GM18526 (cell line): Measurements from ENCODE around the gene F7.

Source experiments
- POLR2A ChIP-seq: IDR thresholded peaks from 3 replicates; pipeline ENCODE4 v1.6.1; 2011; ENCODE audit not compliant: insufficient read length; ENCODE audit errors: extremely low read depth

F7 gene

DNA sequence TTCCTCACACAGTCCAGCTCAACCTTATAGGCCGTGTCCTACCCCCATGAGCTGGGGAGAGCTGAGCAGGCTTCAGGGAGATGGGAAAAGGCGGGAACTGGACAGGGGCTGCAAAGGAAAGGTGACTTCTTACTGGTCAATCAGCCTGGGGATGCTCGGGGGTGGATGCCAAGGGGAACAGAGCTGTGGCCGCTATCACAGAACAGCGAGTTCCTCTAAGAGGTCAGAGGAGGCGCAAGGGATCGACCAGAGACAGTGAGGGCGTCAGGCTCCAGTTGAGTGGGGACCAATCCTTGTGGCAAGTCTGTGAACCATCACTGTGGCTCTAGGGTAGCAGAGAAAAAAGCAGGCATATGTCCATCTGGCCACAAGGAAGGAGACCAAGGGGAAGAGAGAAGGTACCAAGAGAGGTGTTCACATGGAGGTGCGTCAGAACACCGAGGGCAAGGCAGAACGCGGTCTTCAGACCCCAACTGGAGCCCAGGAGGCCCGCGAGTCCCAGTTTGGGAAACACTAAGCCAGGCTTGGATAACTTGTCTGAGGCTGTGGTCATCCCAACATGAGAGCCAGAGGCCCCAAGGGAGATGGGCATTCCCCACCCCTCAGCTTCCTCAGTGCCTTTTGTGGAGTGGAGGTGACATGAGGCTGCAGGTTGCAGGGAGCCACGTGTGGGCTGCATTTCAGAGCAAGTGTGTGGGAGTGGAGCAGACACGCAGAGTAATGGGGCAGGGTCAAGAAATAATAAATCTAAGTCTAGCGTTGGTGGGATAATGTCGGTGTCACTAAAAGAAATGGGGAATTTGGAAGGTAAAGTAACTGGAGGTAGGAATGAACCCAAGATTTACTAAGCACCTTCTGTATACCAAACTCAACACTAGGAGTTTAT, 20.9 kb downstream of the F7 start:
- TF ChIP-seq POLR2A = no peak

DNA sequence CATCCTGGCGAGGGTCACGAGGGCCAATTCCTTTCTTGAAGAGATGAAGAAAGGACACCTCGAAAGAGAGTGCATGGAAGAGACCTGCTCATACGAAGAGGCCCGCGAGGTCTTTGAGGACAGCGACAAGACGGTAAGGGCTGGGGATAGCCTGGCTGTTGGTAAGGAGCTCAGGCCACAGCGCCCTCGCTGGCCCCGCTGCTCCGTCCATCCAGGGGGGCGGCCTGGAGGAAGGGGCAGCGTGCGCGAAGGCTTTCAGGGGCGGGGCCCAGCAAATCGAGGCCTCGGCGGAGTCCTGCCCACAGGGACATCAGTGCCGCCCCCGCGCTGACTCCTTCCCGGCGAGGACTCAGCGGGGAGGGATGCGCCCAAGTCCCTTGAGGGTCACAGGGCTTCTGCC, 23.9 kb downstream of the F7 start:
- TF ChIP-seq POLR2A = no peak

DNA sequence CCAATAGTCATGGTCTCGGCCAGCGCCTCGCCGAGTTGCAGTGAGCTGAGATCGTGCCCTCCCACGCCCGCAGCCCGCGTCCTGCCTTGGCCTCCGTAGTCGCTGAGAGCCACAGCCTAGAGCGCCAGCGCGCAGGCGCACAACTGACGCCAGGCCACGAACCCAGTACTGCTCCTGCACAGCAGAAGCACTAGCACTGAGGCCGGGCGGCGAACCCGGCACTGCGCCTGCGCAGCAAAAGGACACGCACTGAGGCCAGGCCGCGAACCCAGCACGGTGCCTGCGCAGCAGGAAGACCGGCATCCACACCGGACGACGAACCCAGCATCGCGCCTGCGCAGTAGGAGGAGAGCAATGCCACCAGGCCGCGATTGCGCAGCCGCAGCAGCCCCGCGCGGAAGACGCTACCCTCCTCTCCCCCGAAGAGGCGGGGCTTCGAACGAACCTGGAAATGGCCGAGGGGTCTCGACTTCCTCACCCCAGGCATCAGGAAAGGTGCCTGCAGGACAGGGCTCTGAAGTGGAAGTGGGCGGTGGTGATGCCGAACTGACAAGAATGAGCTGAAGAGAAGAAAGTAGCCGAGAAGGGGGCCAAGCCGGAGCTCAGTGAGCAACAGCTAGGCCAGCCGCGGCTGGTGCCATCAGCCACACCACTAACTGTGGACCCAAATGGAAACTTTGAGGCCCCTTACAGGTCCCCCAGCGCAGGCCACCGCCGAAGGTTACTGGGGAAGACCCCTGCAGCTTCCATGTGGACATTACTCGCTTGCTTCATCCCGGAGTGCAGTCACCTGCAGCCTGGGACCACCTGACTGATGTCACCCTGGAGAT, 24.5 kb downstream of the F7 start:
- no peak for TF ChIP-seq POLR2A

DNA sequence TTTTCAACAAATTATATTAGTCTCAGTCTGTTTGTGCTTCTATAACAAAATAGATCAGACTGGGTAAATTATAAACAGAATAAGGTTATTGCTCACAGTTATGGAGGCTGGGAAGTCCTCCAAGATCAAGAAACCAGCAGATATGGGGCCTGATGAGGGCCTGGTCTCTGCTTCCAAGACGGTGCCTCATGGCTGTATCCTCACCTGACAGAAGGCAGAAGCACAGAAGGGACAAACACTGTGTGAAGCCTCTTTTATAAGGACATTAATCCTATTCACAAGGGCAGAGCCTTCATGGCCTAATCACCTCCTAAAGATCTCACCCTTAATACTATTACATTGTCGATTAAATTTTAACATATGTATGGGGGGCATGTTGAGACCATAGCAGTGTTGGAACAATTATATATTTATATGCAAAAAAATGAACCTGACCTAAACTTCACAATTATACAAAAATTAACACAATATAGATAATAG, 29.7 kb downstream of the F7 start:
- no peak for TF ChIP-seq POLR2A

DNA sequence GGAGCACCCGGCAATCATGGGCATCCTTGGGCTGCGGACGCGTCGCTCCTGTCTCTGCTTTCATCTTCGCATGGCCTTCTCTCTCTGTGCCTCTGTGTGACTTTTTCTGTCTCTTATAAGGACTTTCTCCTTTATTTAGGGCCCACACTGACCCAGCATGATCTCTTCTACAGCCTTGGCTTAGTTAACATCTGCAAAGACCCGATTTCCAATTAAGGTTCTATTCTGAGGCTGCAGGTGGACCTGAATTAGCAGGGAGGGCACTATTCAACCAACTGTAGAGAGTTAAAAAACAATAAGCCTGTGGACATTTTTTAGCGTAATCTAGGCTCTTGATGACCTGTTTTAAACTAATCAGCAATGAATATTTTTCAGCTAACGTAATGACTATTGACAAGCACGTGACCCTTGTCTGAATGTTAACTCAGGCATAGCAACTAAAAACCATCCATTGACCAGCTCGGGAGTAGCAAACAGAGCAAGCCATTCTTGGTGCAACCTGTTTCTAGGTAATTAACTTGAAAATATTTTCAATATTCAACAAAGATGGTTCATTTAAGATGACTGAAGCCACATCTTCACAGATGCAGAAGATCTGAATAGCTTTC, 32.2 kb downstream of the F7 start:
- TF ChIP-seq POLR2A = no peak

DNA sequence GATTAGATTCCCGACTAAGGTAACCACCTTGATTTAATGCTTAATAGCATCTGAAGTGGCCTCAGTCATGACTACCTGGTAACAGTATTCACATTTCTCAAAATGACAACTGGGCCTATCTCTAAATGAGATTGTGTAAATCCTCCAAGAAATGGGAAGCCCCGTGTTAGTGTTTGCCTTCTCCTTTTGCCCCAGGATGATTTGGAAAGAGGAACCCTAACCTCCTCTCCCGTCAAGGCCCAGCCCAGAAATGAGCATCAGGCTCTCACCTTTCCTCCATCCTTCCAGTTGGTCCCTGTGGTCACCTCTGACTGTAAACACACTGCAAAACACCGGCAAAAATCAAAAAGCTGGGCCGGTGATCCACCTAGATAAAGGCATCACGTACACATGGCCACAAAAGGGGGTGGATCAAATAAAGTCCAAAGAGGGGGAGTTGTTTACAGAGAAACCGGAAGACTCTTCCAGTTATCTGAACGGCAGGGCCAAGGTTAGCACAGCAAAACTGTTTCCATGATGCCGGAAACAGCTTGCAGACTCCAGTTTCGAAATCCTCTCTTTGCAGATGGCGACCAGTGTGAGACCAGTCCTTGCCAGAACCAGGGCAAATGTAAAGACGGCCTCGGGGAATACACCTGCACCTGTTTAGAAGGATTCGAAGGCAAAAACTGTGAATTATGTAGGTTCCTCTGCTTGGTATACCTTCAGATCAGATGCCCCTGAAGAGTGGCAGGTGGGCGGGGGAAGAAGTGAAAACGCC, 33.4 kb downstream of the F7 start:
- TF ChIP-seq POLR2A = no peak

DNA sequence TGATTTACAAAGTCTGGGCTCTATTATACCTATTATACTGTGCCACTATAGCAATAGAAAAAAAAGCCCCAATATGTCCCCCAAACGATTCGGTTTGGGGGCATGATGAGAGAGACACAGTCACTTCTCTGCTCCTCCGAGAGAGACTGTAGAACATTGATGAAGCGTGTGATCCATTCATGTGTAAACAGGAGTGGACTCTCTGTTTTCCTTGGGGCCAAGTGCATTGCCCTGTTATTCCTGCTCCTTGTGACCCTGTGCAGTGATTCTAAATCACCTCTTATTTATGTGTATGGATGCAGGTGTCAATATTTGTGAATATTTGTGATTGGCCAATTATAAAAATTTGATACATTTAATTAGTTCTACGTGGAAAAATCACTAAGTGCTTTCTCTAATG, 34.0 kb downstream of the F7 start:
- TF ChIP-seq POLR2A = no peak

DNA sequence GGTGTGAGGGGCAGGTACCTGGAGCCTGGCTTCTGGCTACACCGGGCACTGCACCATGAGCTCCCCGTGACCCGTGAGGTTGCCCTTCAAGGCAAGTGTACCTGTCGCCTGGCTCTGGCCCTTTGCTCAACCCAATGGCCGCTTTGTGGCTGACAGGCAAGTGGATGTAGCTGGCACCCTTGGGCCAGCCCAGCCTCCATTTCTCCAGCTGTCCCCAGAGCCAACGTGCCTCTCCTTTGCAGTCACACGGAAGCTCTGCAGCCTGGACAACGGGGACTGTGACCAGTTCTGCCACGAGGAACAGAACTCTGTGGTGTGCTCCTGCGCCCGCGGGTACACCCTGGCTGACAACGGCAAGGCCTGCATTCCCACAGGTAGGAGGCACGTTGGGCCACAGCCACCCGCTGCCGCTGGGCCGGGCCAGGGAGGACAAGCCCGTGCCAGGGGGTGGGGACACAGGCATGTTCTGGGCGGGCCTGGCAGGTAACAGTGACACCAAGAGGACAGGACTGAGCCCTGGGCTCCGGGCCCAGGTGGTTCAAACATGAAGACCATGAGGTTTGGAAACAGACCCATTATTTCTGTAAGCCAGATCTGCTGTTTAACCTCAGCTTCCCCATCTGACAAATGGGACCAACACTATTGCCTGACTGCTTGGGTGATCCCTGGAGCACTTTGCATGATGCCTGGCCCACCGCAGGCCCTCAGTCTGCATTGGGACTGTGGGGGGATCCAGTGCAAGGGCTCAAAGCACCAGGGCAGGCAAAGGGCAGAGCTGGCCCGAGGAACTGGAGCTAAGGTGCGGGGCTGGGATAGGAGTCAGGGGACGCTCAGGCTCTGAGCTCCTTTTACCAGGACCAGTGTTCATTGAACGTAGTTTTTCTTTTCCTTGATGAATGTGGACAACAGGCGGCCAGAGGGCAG, 35.3 kb downstream of the F7 start:
- no peak for TF ChIP-seq POLR2A

DNA sequence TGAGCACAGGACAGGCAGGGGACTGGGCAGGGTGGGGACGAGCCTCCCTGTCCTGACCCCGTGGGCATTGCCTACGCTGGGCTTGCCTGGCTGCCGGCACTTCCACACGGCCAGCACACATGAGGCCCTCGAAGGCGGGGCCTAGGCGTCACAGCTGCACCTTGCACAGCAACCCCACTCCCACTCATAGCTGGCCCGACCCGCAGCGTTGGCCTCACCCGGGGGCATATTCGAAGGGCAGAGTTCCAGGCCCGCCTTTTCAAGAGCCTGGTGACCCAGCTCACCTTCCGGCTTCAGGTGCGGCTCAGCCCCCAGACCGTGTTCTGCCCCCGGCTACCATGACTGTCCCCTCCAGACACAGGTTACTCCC, 36.0 kb downstream of the F7 start:
- no peak for TF ChIP-seq POLR2A

DNA sequence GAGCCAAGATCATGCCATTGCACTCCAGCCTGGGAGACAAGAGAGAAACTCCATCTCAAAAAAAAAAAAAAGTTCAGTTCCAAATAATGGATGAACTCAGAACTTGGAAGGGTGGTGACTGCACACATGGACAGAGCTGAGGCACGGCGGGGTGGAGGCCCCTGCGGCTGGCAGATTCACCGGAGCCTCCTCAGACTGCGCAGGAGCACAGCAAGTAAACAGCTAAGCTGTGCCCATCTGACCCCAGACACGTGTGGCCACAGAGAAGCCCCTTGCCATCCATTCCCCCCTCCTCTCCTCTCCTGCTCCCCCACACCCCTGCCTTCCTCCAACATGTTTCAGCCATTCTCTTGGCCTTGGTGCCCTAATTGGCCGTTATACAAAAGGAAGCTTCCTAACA, 37.3 kb downstream of the F7 start:
- no peak for TF ChIP-seq POLR2A

DNA sequence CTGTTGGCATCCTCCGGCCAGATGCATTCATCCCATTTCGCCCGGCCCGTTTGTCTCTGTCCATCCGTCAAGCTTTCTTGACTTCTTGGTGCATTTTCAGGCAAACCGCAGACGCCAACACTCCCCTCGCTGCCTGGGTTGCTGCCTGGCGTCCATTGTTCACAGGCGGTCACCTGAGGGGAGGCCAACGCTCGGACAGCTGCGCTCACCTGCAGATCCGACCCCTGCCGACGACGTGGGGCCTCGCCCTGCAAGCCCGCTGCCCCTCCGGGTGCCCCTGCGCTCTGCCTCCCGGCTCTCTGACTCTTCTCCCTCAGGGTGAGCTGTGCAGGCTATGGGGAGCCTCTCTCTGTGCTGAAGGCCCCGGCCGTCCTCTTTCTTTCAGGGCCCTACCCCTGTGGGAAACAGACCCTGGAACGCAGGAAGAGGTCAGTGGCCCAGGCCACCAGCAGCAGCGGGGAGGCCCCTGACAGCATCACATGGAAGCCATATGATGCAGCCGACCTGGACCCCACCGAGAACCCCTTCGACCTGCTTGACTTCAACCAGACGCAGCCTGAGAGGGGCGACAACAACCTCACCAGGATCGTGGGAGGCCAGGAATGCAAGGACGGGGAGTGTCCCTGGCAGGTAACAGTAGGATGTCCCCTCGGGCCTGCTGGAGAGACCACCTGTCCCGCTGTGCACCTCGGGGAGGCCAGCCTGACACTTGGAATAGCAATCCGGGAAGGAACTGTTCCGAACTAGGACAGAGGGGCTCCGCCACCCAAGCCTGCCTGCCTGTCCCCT, 38.1 kb downstream of the F7 start:
- TF ChIP-seq POLR2A = no peak

DNA sequence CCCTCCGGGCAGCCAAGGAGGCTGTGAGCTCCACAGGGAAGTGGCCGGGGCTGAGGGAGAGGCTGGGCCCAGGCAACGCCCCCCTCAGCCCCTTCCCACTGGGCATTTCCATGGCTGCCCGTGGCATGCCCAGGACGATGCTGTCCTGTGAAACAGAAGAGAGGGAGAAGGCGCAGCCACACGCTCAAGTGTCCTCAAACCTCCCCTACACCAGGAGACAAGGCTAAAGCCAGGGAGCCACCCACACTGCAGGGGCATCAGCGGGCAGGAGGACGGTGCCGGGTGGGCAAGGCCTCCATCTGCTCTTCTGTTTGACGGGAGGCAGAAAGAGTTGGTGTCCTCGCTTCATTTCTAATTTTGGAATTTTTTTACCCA, 38.7 kb downstream of the F7 start:
- TF ChIP-seq POLR2A = no peak

DNA sequence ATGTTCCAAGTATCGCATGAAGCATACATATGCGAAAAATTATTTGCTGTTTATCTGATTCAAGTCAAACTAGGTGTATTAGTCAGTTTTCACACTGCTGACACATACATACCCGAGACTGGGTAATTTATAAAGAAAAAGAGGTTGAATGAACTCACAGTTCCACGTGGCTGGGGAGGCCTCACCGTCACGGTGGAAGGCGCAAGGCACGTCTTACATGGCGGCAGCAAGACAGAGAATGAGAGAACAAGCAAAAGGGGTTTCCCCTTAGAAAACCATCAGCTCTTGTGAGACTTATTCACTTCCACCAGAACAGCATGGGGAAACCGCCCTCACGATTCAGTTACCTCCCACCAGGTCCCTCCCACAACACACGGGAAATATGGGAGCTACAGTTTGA, 39.9 kb downstream of the F7 start:
- TF ChIP-seq POLR2A = no peak
